Common myeloid progenitor, CD34-positive (primary cell): Measurements from ENCODE around the gene ST6GALNAC1.
A peak's percentile ranks its signal among the peaks of the same experiment; 100 is the strongest.

Experiments used
- CTCF ChIA-PET: fragments of 350-600 bp; sonication (Branson Sonifier 250); formaldehyde crosslinking; loops from one replicate; lab custom pipeline; 2021; ENCODE audit warnings: antibody characterized with exemption; lab: Charles Lee
- POLR2A ChIA-PET: fragments of 350-600 bp; sonication (Branson Sonifier 250); formaldehyde crosslinking; loops from one replicate; lab custom pipeline; 2021; ENCODE audit warnings: antibody characterized with exemption; lab: Charles Lee
- DNase-seq, 3 donors: peaks; one replicate each; pipeline versions ENCODE4 v3.0.0 to v3.0.0-alpha.2; 2013
- H3K27ac ChIP-seq, 2 experiments: 1 replicate in 1 of 2; 2 replicates in 1 of 2; pipeline ENCODE4 v1.7.0; 2013; ENCODE audit warnings: inconsistent platforms in 2 of 2, low read length in 2 of 2, mild to moderate bottlenecking in 2 of 2, low read depth in 1 of 2, moderate library complexity in 1 of 2; ENCODE audit not compliant: severe bottlenecking in 2 of 2, insufficient read depth in 1 of 2, poor library complexity in 1 of 2
- H3K27me3 ChIP-seq, 5 experiments: replicated peaks in 2 of 5; 1 replicate in 3 of 5; 2 replicates in 2 of 5; pipeline versions ENCODE4 v1.6.1 to v1.7.0; 2013; ENCODE audit warnings: low read length in 4 of 5, mild to moderate bottlenecking in 2 of 5, moderate library complexity in 2 of 5, inconsistent platforms in 1 of 5; ENCODE audit not compliant: insufficient read depth in 5 of 5, control insufficient read depth in 4 of 5
- H3K36me3 ChIP-seq, 4 experiments: 1 replicate in 2 of 4; 2 replicates in 2 of 4; pipeline versions ENCODE4 v1.6.1 to v1.7.0; 2013; ENCODE audit warnings: low read length in 3 of 4, control low read depth in 1 of 4, mild to moderate bottlenecking in 1 of 4; ENCODE audit not compliant: control insufficient read depth in 4 of 4, insufficient read depth in 4 of 4
- H3K4me1 ChIP-seq, 4 experiments: 1 replicate in 3 of 4; 2 replicates in 1 of 4; pipeline versions ENCODE4 v1.6.1 to v1.7.1; 2013; ENCODE audit warnings: low read length in 3 of 4, mild to moderate bottlenecking in 3 of 4, control low read depth in 1 of 4, inconsistent platforms in 1 of 4, moderate library complexity in 1 of 4; ENCODE audit not compliant: control insufficient read depth in 4 of 4, insufficient read depth in 4 of 4; ENCODE audit errors: control extremely low read depth in 1 of 4
- H3K4me3 ChIP-seq, 7 experiments: 1 replicate in 4 of 7; 2 replicates in 3 of 7; pipeline versions ENCODE4 v1.5.1 to v1.7.0; 2013; ENCODE audit warnings: mild to moderate bottlenecking in 7 of 7, low read length in 6 of 7, moderate library complexity in 6 of 7, inconsistent platforms in 2 of 7, low read depth in 2 of 7, control low read depth in 1 of 7; ENCODE audit not compliant: insufficient read depth in 4 of 7, control insufficient read depth in 1 of 7; ENCODE audit errors: extremely low read depth in 1 of 7
- H3K9me3 ChIP-seq, 5 experiments: 1 replicate in 4 of 5; 2 replicates in 1 of 5; pipeline versions ENCODE4 v1.6.1 to v1.7.1; 2013; ENCODE audit warnings: low read length in 4 of 5, mild to moderate bottlenecking in 2 of 5, inconsistent platforms in 1 of 5, low read depth in 1 of 5, moderate library complexity in 1 of 5; ENCODE audit not compliant: control insufficient read depth in 4 of 5, insufficient read depth in 2 of 5; ENCODE audit errors: control extremely low read depth in 1 of 5
- WGBS: methylation state at CpG from one replicate; pipeline ENCODE4 v1.1.5; 2013; ENCODE audit not compliant: insufficient coverage; 5-methylcytosine and 5-hydroxymethylcytosine counted together

ST6GALNAC1 gene

DNA sequence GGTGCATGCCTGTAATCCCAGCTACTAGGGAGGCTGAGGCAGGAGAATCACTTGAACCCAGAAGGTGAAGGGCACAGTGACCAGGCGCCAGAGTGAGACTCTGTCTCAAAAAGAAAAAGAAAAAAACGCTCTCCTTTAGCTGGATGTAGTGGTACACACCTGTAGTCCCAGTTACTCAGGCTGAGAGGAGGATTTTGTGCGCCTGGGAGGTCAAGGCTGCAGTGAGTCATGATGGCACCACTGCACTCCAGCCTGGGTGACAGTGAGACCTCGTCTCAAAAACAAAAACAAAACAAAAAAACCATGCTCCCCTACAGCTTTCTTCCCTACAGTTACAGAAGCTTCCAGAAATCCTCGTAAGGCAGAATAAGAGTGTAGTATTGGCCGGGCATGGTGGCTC lies 33.1 kb upstream of the ST6GALNAC1 start:
- ChIA-PET CTCF (no interaction called here), POLR2A (interaction anchor here (0.6 kb wide), 1 partner anchor 1082 kb away, joined by 3 read pairs; no protein-coding TSS in a partner anchor)
- Histone ChIP-seq H3K4me3 (no peak overlapping the region), H3K36me3 (no peaks in the 10 kb centered on the region), H3K27me3 (no peaks in the 10 kb centered on the region), H3K4me1 (peaks cover 5 to 16% (median 13%) of the 10 kb centered on the region in 4 experiments), H3K27ac (no peak overlapping the region), H3K9me3 (no peaks in the 10 kb centered on the region)
- no peak for DNase-seq
- 100% methylated on average over 1 of the region's 6 CpGs for WGBS

GRCh38 chr17:76675648-76676047 lies 32.1 kb upstream of the ST6GALNAC1 start:
- WGBS, result 97% methylated on average over 6 of the region's 6 CpGs

GRCh38 chr17:76674600-76674999 lies 31.0 kb upstream of the ST6GALNAC1 start:
- Histone ChIP-seq H3K36me3 (no peaks in the 10 kb centered on the region), H3K4me3 (no peak overlapping the region), H3K4me1 (peaks cover 5 to 23% (median 21%) of the 10 kb centered on the region in 4 experiments), H3K9me3 (peaks cover 0 to 3% (median 0%) of the 10 kb centered on the region in 5 experiments), H3K27me3 (no peaks in the 10 kb centered on the region), H3K27ac (no peak overlapping the region)
- CTCF ChIA-PET, result no interaction called here
- POLR2A ChIA-PET, result no interaction called here
- WGBS, result 98% methylated on average over 5 of the region's 5 CpGs
- DNase-seq, result no peak

More at GRCh38 chr17:76675648-76676047, 32.1 kb upstream of the ST6GALNAC1 start:
- Histone ChIP-seq H3K4me3 (no peak overlapping the region), H3K4me1 (peaks cover 5 to 22% (median 21%) of the 10 kb centered on the region in 4 experiments), H3K36me3 (no peaks in the 10 kb centered on the region), H3K9me3 (no peaks in the 10 kb centered on the region), H3K27ac (no peak overlapping the region), H3K27me3 (no peaks in the 10 kb centered on the region)
- POLR2A ChIA-PET, result no interaction called here
- DNase-seq, result no peak
- CTCF ChIA-PET, result no interaction called here

DNA sequence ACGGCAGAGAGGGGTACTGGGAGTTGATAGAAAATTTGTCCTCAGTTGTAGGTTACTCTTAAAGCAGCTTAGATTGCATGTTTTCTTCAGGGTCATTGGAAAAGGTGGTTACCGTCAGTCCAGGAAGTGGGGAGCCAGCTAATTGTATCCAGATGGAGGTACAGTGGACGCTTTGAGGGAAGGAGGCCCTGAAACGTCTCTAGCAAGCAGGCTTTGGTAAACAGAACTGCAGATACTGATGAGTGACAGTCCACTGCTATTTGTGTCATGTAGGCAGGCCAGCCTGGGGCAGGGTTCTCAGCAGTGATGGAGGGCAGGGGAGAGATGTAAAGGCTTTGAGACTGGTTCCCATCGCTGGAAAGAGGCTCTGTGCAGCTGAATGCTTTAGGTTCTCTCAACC lies 30.2 kb upstream of the ST6GALNAC1 start:
- H3K27me3 ChIP-seq, result no peaks in the 10 kb centered on the region
- DNase-seq, result no peak
- ChIA-PET POLR2A (no interaction called here), CTCF (no interaction called here)
- peaks cover 0 to 3% (median 0%) of the 10 kb centered on the region in 5 experiments for H3K9me3 ChIP-seq
- peaks cover 5 to 23% (median 21%) of the 10 kb centered on the region in 4 experiments for H3K4me1 ChIP-seq
- H3K36me3 ChIP-seq, result no peaks in the 10 kb centered on the region
- WGBS, result 97% methylated on average over 5 of the region's 5 CpGs
- H3K4me3 ChIP-seq, result no peak overlapping the region
- no peak overlapping the region for H3K27ac ChIP-seq

DNA sequence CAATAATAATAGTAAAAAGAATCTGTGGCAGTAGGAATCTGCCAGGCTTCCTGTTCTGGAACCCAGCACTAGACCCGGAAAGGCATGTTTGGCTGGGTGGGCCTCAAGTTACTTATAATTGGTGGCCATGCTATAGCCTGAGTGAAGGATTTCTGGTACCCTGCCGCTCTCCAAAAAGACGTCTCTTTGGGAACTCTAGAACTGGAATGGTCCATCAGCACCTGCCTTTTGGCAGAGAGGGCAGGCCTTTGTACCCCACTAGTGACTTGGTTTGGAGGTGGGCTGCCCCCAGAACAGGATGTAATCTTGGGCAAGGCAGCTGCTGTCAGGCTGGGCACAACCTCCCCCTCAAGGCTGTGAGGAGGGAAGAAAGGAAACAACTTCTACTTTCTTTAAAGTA lies 29.3 kb upstream of the ST6GALNAC1 start:
- Histone ChIP-seq H3K4me1 (peaks cover 5 to 23% (median 21%) of the 10 kb centered on the region in 4 experiments), H3K27me3 (no peaks in the 10 kb centered on the region), H3K36me3 (no peaks in the 10 kb centered on the region), H3K27ac (no peak overlapping the region), H3K9me3 (peaks cover 0 to 3% (median 0%) of the 10 kb centered on the region in 5 experiments), H3K4me3 (peak overlapping the region in 2 of 7 experiments; percentile 79 to 95)
- ChIA-PET CTCF (interaction anchor here (1.1 kb wide), 1 partner anchor 11 kb away, joined by 4 read pairs; no protein-coding TSS in a partner anchor), POLR2A (no interaction called here)
- DNase-seq, result no peak
- 96% methylated on average over 3 of the region's 3 CpGs for WGBS

- Histone ChIP-seq H3K4me3 (peak overlapping the region; percentile 35 to 97 (median 85)), H3K9me3 (peaks cover 0 to 3% (median 0%) of the 10 kb centered on the region in 5 experiments), H3K27ac (peak overlapping the region; percentile 57 to 87), H3K27me3 (no peaks in the 10 kb centered on the region), H3K4me1 (peaks cover 5 to 23% (median 21%) of the 10 kb centered on the region in 4 experiments), H3K36me3 (no peaks in the 10 kb centered on the region)
- peak in 2 of 3 donors; percentile 21 to 30 for DNase-seq
- CTCF ChIA-PET, result interaction anchor here (1.1 kb wide), 1 partner anchor 11 kb away, joined by 4 read pairs; no protein-coding TSS in a partner anchor
- POLR2A ChIA-PET, result interaction anchor here (1.0 to 1.5 kb wide), 2 partner anchors 15 to 38 kb away, joined by 4 read pairs; no protein-coding TSS in a partner anchor
- 58% methylated on average over 13 of the region's 13 CpGs for WGBS
Measured at GRCh38 chr17:76672270-76672851, 28.8 kb upstream of the ST6GALNAC1 start.

DNA sequence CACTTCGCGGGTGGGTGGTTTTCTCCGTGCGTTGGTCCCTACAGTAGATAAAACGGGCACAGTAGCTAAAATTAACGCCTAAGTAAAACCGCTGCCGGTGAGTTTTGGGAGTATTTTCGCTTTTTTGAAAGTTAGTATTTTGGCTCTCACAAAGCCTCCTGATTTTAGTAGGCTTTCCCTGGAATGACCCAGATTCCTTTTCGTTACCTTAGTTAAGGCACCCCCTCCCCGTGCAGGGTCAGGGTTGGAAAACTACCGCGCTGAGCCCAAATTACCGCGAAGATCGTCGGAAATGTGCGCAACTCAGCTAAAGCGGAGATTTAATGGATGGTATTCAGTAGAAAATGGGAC lies 28.3 kb upstream of the ST6GALNAC1 start:
- Histone ChIP-seq H3K27ac (peak overlapping the region; percentile 57 to 87), H3K9me3 (peaks cover 0 to 3% (median 0%) of the 10 kb centered on the region in 5 experiments), H3K27me3 (no peaks in the 10 kb centered on the region), H3K4me1 (peaks cover 5 to 23% (median 21%) of the 10 kb centered on the region in 4 experiments), H3K4me3 (peak overlapping the region; percentile 35 to 97 (median 85)), H3K36me3 (no peaks in the 10 kb centered on the region)
- no peak for DNase-seq
- under 1% methylated on average over 17 of the region's 19 CpGs for WGBS
- ChIA-PET CTCF (interaction anchor here (1.0 to 1.3 kb wide), 3 partner anchors 10 to 114 kb away, joined by 3 to 4 read pairs (median 3); no protein-coding TSS in a partner anchor), POLR2A (interaction anchor here (1.0 to 1.5 kb wide), 2 partner anchors 14 to 37 kb away, joined by 4 read pairs; no protein-coding TSS in a partner anchor)
